ENCODE data around the gene M1AP. TPM values are rescaled to one million over a fixed set of nuclear protein-coding genes. Genes with fewer than 3 reads are reported as not detected.
A peak's percentile ranks its signal among the peaks of the same experiment; 100 is the strongest.

Gene M1AP
- total RNA-seq, 1 donor from 2014 or later, result not detected

- TF ChIP-seq CTCF (IDR thresholded peaks at IDR 0.05; ENCODE audit: borderline replicate concordance), result no peak
- Histone ChIP-seq H3K36me3 (no peaks in the 10 kb centered on the region), H3K27ac (replicated peaks) (peak overlapping the region; percentile 70), H3K4me1 (peaks cover 10% of the 10 kb centered on the region), H3K9me3 (replicated peaks) (no peaks in the 10 kb centered on the region), H3K27me3 (ENCODE audit: low read depth) (peaks cover 16% of the 10 kb centered on the region), H3K4me3 (no peak overlapping the region)
- DNase-seq, result no peak
- intact Hi-C loops (cut with micrococcal nuclease), result no loop called here
Measured at GRCh38 chr2:74577448-74577847, 70.7 kb downstream of the M1AP start.

DNA sequence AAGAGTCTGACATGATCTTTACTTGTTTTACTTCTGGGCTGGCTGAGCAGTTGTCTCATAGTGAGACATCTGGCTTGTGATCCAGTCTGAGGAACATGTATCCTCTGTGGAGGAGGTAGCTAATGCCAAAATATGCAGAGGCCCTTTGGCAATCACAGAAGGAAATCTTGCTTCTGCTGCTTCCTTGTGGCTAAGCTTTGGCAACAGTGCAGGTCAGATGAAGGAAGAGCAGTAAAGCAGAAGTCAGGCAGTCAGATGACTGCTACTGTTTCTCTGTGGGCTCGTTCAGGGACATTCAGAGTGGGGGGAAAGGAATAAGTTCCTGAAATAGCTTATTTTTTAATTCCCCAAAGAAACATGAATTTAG lies 71.3 kb downstream of the M1AP start:
- H3K36me3 ChIP-seq, result no peaks in the 10 kb centered on the region
- intact Hi-C loops (cut with micrococcal nuclease), result no loop called here
- no peak for DNase-seq

DNA sequence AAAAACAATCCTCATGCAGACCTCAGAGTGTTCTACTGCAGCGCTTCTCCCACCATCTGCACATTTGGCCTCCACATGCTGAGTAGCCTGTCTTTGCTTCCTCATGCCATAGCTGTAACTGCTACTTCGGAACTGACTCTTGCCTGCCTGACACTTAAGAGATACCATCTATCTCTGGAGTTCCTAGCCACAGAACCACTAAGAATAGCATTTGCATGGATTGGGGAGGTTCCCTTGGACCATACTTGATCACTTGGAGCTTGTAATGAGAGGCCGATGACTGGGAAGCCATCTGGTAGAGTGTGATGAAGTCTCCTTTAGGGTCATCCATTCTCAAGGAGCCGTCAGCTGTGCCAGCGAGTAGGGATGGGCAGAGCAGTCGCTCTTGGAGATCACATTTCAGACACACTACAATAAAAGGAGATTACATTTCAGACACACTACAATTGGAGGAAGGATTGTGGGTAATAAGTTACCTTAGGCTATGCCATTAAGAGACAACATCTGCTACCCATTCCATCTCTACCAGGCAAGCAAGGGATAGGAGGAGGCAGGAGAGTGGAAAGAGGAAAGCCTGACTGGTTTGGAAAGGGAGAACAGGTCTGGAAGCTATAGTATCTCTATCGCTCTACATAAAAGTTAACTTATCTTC lies 71.8 kb downstream of the M1AP start:
- peaks cover 16% of the 10 kb centered on the region for H3K27me3 ChIP-seq (ENCODE audit: low read depth)
- H3K9me3 ChIP-seq (replicated peaks), result no peaks in the 10 kb centered on the region
- intact Hi-C loops (cut with micrococcal nuclease), result no loop called here
- no peak overlapping the region for H3K4me3 ChIP-seq
- TF ChIP-seq CTCF (IDR thresholded peaks at IDR 0.05; ENCODE audit: borderline replicate concordance), result no peak
- H3K4me1 ChIP-seq, result peaks cover 10% of the 10 kb centered on the region
- peak overlapping the region; percentile 70 for H3K27ac ChIP-seq (replicated peaks)
- DNase-seq, result no peak
- no peaks in the 10 kb centered on the region for H3K36me3 ChIP-seq

More for the DNA sequence above, 71.3 kb downstream of the M1AP start:
- H3K27ac ChIP-seq (replicated peaks), result peak overlapping the region; percentile 70
- no peak overlapping the region for H3K4me3 ChIP-seq
- H3K27me3 ChIP-seq (ENCODE audit: low read depth), result peaks cover 16% of the 10 kb centered on the region
- no peak for TF ChIP-seq CTCF (IDR thresholded peaks at IDR 0.05; ENCODE audit: borderline replicate concordance)
- H3K4me1 ChIP-seq, result peaks cover 10% of the 10 kb centered on the region
- no peaks in the 10 kb centered on the region for H3K9me3 ChIP-seq (replicated peaks)

DNA sequence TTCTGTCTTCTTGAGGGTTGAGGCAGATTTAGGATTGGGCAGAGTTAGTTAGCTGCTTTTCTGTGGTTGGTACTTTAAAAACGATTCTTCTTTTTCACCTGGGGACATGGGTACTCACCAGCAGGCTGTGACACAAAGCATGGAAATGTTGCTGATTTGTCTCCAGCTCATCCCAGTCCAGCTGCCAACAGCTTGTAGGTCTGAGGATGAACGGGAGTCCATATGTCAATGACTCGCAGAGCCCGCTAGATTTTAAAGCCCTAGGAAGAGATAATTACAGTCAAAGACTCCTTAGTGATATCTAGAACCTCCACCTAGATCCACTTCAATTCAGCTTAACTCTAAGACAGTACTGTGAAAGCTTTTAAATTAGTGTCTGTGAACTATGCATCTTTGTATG lies 72.8 kb downstream of the M1AP start:
- DNase-seq, result no peak
- Histone ChIP-seq H3K4me1 (peaks cover 10% of the 10 kb centered on the region), H3K4me3 (no peak overlapping the region), H3K36me3 (no peaks in the 10 kb centered on the region), H3K27ac (replicated peaks) (no peak overlapping the region), H3K9me3 (replicated peaks) (no peaks in the 10 kb centered on the region), H3K27me3 (ENCODE audit: low read depth) (peaks cover 8% of the 10 kb centered on the region)
- no peak for TF ChIP-seq CTCF (IDR thresholded peaks at IDR 0.05; ENCODE audit: borderline replicate concordance)
- intact Hi-C loops (cut with micrococcal nuclease), result no loop called here

GRCh38 chr2:74573747-74574562 lies 74.2 kb downstream of the M1AP start:
- Histone ChIP-seq H3K27ac (replicated peaks) (peak overlapping the region; percentile 21), H3K9me3 (replicated peaks) (no peaks in the 10 kb centered on the region), H3K27me3 (ENCODE audit: low read depth) (peaks cover 12% of the 10 kb centered on the region), H3K4me1 (peaks cover 10% of the 10 kb centered on the region), H3K4me3 (no peak overlapping the region), H3K36me3 (no peaks in the 10 kb centered on the region)
- intact Hi-C loops (cut with micrococcal nuclease), result no loop called here
- no peak for TF ChIP-seq CTCF (IDR thresholded peaks at IDR 0.05; ENCODE audit: borderline replicate concordance)
- no peak for DNase-seq
